Measurements from ENCODE around the gene NR3C2.
"Not testable (repeated sequence)": the region's sequence is repeated elsewhere in the genome, so short reads cannot be mapped to it uniquely, and the experiment has no call there.

The NR3C2 gene

GRCh38 chr4:148222991-148223660 lies 219.1 kb downstream of the NR3C2 start:
- DNase-seq (ENCODE audit: low read depth in 1 of 2, low spot score in 1 of 2) = no peak

GRCh38 chr4:148216866-148217814 lies 225.1 kb downstream of the NR3C2 start:
- no peak for DNase-seq (ENCODE audit: low read depth in 1 of 2, low spot score in 1 of 2)

GRCh38 chr4:148216321-148216720 lies 225.9 kb downstream of the NR3C2 start:
- no peak for DNase-seq (ENCODE audit: low read depth in 1 of 2, low spot score in 1 of 2)

GRCh38 chr4:148215202-148215601 lies 227.0 kb downstream of the NR3C2 start:
- no peak for DNase-seq (ENCODE audit: low read depth in 1 of 2, low spot score in 1 of 2)

GRCh38 chr4:148214529-148215166 lies 227.6 kb downstream of the NR3C2 start:
- DNase-seq (ENCODE audit: low read depth in 1 of 2, low spot score in 1 of 2) = no peak

- DNase-seq (ENCODE audit: low read depth in 1 of 2, low spot score in 1 of 2) = no peak
Observed at GRCh38 chr4:148211533-148211932, 230.7 kb downstream of the NR3C2 start.

- no peak for DNase-seq (ENCODE audit: low read depth in 1 of 2, low spot score in 1 of 2)
Observed at GRCh38 chr4:148210661-148211060, 231.6 kb downstream of the NR3C2 start.

GRCh38 chr4:148207068-148207467 lies 235.1 kb downstream of the NR3C2 start:
- no peak for DNase-seq (ENCODE audit: low read depth in 1 of 2, low spot score in 1 of 2)

- DNase-seq (ENCODE audit: low read depth in 1 of 2, low spot score in 1 of 2) = no peak
Observed at GRCh38 chr4:148205476-148205875, 236.7 kb downstream of the NR3C2 start.

GRCh38 chr4:148204892-148205291 lies 237.3 kb downstream of the NR3C2 start:
- no peak for DNase-seq (ENCODE audit: low read depth in 1 of 2, low spot score in 1 of 2)

GRCh38 chr4:148204171-148204570 lies 238.0 kb downstream of the NR3C2 start:
- DNase-seq (ENCODE audit: low read depth in 1 of 2, low spot score in 1 of 2) = no peak

GRCh38 chr4:148203056-148203898 lies 238.9 kb downstream of the NR3C2 start:
- DNase-seq (ENCODE audit: low read depth in 1 of 2, low spot score in 1 of 2) = no peak

GRCh38 chr4:148200960-148201359 lies 241.3 kb downstream of the NR3C2 start:
- DNase-seq (ENCODE audit: low read depth in 1 of 2, low spot score in 1 of 2) = no peak

- no peak for DNase-seq (ENCODE audit: low read depth in 1 of 2, low spot score in 1 of 2)
Observed at GRCh38 chr4:148196164-148196563, 246.1 kb downstream of the NR3C2 start.

- DNase-seq (ENCODE audit: low read depth in 1 of 2, low spot score in 1 of 2) = no peak
Observed at GRCh38 chr4:148192526-148192925, 249.7 kb downstream of the NR3C2 start.

- not testable (repeated sequence) for DNase-seq (ENCODE audit: low read depth in 1 of 2, low spot score in 1 of 2)
Observed at GRCh38 chr4:148187454-148188222, 254.6 kb downstream of the NR3C2 start.

GRCh38 chr4:148184922-148185321 lies 257.3 kb downstream of the NR3C2 start:
- no peak for DNase-seq (ENCODE audit: low read depth in 1 of 2, low spot score in 1 of 2)

- DNase-seq (ENCODE audit: low read depth in 1 of 2, low spot score in 1 of 2) = no peak
Observed at GRCh38 chr4:148182230-148182911, 259.8 kb downstream of the NR3C2 start.

GRCh38 chr4:148173397-148174017 lies 268.7 kb downstream of the NR3C2 start:
- no peak for DNase-seq (ENCODE audit: low read depth in 1 of 2, low spot score in 1 of 2)
